GM18858 (cell line): ENCODE results near the gene PRODH2.

Experiments
- ATAC-seq: cut with Tn5 transposase; IDR thresholded peaks from one replicate; pipeline ENCODE4 v1.9.1; 2021; ENCODE audit not compliant: unreplicated experiment

The PRODH2 gene, protein sequence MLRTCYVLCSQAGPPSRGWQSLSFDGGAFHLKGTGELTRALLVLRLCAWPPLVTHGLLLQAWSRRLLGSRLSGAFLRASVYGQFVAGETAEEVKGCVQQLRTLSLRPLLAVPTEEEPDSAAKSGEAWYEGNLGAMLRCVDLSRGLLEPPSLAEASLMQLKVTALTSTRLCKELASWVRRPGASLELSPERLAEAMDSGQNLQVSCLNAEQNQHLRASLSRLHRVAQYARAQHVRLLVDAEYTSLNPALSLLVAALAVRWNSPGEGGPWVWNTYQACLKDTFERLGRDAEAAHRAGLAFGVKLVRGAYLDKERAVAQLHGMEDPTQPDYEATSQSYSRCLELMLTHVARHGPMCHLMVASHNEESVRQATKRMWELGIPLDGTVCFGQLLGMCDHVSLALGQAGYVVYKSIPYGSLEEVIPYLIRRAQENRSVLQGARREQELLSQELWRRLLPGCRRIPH

DNA sequence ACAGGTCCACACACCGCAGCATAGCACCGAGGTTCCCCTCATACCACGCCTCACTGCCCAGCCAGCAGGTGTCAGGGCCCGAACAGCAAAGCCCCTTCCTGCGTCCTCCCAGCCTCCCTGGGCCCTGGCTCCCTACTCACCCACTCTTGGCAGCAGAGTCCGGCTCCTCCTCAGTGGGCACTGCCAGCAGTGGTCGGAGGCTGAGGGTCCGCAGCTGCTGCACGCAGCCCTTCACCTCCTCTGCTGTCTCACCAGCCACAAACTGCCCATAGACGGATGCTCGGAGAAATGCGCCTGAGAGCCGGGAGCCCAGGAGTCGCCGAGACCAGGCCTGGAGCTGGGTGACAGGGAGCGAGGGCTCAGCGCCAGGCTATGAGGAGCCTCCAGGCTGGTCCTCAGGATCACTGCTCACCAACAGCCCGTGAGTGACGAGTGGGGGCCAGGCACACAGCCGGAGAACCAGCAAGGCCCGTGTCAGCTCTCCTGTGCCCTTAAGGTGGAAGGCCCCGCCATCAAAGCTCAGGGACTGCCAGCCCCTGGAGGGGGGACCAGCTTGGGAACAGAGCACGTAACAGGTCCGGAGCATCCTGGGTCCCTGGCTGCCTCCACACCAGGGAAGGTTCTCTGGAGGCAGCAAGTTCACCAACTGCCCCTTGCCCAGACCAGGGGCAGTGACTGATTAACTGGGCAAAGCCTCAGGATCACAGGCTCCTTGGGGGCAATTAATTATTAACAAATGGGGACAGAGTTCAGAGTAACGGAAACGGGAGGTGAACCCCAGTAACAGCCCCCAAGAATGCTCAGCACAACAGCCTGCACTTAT, at the start of gene PRODH2:
TSS of gene PRODH2 (minus strand) at position 626 of the 823 bp plus-strand sequence. CDS start at position 586, 40 bp downstream.
- ATAC-seq = no peak

DNA sequence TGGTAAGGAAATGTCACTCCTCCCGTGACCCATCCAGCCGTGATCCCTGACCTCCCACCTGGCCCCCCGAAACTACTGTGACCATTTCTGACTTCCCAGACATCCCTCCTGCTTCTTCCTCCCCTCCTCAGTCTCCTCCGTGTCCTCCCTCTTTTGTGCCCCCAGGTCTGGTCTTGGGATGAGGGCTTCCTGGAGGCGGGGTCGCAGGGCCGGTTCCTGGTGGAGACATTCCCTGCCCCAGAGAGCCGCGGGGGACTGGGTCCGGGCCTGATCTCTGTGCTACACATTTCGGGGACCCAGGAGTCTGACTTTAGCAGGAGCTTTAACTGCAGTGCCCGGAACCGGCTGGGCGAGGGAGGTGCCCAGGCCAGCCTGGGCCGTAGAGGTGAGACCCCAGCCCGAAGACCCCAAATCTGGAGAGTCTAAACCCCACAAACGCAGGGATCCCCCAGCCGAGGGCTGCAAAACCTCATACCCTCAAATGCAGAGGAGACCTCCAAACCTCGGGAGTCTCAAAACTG, 49.1 kb upstream of the PRODH2 start:
- ATAC-seq = no peak

DNA sequence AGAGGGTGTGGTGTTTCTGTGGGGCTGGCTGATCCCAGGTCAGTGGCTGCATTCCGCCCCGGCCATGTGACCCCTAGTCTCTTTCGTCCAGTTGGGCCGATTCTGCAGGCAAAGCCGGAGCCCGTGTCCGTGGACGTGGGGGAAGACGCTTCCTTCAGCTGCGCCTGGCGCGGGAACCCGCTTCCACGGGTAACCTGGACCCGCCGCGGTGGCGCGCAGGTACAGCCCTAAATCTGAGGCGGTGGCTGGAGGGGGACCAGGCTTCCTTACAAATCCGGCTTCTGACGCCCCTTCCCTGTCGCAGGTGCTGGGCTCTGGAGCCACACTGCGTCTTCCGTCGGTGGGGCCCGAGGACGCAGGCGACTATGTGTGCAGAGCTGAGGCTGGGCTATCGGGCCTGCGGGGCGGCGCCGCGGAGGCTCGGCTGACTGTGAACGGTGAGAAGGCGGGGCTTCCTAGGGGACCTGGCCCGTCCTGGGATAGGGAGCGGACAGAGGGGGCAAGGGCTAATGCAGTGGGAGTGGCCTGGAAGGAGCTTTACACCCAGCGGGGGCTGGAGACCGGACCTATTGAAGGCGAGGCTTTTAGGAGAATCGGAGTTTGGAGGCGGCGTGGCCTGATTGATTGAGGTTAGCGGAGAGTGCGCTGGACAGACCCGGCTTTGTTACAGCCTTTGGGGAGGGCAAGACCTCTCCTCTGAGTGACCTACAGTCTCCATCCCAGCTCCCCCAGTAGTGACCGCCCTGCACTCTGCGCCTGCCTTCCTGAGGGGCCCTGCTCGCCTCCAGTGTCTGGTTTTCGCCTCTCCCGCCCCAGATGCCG, 48.4 kb upstream of the PRODH2 start:
- no peak for ATAC-seq

DNA sequence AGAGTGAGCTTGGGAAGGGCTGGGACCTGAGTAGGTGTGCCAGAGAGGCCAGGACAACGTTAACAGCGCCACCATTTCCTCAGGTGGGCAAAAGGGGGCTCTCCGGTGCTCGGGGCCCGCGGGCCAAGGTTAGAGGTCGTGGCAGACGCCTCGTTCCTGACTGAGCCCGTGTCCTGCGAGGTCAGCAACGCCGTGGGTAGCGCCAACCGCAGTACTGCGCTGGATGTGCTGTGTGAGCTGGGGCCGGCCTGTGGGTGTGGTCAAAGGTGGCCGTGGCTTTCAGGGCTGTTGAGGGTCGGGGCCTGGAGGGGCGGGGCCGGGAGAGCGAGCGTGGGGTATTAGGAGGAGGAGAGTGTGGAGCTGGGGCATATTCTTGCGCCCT, 47.8 kb upstream of the PRODH2 start:
- ATAC-seq = no peak

DNA sequence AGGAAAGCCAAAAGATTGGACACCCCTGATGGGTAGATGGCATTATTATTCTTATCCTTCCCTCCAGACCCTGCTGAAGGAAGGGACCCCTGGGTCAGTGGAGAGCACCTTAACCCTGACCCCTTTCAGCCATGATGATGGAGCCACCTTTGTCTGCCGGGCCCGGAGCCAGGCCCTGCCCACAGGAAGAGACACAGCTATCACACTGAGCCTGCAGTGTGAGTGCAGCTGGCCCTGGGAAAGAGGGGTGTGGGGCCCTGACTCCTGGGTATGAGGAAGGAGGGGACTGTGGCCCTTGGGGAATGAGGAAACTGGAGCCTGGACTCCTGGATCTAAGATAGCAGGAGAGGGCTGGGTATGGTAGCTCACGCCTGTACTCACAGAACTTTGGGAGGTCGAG, 46.8 kb upstream of the PRODH2 start:
- no peak for ATAC-seq

DNA sequence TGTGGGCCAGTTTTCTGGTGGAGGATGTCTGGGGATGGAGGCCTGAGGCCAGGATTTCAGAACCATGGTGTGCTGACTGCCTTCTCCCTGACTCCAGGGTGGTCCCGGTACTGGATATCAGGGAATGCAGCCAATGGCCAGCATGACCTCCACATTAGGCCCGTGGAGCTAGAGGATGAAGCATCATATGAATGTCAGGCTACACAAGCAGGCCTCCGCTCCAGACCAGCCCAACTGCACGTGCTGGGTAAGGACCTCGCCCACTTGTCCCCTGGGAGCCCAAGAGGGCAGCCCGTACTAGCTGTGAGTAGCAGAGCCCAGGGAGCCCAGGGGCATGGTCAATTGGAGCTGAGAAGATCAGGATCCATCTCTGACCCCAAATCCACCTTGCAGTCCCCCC, 45.7 kb upstream of the PRODH2 start:
- ATAC-seq = no peak

DNA sequence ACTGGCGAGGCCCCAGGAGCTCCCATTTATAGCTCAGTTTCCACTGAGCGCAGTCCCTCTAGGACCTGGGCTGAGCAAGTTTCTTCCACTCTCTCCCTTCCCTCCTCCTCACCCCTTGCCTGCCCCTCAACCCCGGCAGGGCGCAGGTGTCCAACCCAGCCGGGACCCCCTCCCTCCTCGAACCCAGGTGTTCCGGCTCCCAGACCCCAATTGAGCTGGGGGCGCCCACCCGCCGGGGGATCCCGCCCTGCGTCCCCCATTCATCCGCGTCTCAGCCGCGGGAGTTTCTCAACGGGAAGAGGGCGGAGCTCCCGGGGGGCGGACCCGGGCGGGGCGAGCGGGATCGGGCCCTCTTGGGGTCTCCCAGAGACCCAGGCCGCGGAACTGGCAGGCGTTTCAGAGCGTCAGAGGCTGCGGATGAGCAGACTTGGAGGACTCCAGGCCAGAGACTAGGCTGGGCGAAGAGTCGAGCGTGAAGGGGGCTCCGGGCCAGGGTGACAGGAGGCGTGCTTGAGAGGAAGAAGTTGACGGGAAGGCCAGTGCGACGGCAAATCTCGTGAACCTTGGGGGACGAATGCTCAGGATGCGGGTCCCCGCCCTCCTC, 44.0 kb upstream of the PRODH2 start, which contains the start of gene KIRREL2:
TSS of gene KIRREL2 (plus strand) at position 366 of the 604 bp plus-strand sequence. CDS start at position 575, 209 bp downstream.
- ATAC-seq = no peak

DNA sequence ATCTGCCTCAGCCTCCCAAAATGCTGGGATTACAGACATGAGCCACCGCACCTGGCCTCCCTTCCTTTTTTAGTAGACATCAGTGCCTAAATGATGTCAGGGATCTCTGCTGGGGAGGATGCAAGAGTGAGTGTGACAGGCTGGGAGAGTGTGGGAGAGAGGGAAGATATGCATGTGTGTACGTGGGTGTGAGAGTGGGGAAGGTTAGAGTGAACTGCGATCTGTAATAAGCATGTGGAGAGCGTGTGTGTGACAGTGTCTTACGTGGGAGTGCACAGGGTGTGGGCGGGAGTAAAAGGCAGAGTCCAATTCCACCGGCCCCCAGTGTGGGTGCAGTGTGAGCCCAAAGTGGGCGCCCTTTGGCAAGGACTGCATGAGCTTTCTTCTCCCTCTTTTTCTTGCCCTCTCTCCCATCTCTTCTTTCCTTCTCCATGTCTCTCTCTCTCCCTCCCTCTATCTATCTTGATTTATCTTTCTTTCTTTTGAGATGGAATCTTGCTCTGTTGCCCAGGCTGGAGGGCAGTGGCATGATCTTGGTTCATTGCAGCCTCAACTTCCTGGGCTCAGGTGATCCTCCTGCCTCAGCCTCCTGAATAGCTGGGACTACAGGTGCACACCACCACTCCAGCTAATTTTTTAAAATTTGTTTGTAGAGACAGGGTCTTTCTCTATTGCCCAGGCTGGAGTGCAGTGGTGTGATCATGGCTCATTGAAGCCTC, 40.6 kb upstream of the PRODH2 start:
- no peak for ATAC-seq

DNA sequence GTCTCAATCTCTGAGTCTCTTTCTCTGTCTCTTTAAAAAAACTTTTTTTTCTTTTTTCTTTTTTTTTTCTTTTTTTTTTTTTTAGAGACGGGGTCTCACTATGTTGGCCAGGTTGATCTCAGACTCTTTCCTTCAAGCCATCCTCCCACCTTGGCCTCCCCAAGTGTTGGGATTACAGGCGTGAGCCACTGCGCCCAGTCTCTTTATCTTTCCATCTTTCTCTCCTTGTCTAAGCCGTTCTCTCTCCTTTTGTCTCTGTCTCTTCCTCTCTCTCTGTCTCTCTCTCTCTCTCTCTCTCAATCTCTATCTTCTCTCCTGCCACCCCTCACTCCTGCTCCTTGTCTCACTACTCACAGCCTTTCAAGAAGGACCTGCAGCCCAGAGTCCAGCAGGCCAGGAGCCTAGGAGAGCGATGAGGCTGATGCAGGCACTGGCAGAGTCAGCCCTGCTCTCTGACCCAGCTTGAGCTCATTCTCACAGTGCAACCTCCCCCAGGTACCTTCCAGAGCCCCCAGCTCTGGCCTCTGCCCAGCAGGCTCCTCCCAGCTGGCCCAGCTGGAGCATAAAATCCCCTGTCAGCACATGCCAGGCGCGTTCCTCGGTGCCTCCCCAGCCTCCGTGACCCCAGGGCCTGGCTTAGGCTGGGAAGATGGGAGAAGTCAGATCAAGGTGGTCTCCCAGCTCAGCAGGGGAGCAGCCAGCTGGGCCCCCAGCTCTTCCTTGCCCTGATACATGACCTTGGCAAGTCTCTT, 39.6 kb upstream of the PRODH2 start, which contains the start of gene NPHS1:
TSS of gene NPHS1 (minus strand) at position 476 of the 752 bp plus-strand sequence. CDS start 667 bp downstream, outside the sequence.
- no peak for ATAC-seq

DNA sequence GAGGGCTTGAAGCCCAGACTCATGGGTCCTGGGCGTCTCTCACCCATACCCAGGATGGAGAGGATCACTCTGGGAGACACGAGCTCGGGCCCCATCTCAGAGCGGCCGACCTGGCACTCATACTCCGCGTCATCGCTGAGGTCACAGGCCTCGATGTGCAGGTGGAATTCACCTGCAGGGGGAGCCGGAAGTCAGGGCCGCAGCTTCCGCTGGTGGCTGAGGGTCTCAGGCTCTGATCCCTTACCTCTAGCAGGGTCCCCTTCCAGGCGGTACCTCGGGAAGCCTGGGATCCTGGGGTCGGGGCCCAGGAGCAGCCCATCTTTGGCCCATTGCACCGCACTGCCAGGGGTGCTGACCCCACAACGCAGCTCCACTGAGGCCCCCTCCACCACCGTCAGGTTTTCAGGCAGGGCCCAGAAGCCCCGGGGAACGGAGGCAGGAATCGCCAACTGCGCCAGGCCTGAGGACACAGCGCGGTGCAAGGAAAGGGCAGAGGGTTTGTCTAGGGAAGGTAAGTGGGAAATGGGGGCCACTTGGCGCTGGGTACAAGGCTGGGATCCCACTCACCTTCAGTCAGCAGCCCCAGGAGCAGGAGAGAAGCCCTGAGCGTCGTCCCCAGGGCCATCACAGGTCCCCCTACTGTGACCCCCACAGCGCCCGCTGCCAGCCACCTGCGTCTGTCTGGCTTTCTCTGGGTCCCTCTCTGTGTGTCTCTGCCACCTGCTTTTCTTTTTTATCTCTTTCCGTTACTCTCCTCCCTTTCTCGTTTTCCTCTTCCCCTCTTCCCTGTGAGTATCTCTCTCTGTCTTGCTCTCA, 38.8 kb upstream of the PRODH2 start:
- ATAC-seq = no peak

DNA sequence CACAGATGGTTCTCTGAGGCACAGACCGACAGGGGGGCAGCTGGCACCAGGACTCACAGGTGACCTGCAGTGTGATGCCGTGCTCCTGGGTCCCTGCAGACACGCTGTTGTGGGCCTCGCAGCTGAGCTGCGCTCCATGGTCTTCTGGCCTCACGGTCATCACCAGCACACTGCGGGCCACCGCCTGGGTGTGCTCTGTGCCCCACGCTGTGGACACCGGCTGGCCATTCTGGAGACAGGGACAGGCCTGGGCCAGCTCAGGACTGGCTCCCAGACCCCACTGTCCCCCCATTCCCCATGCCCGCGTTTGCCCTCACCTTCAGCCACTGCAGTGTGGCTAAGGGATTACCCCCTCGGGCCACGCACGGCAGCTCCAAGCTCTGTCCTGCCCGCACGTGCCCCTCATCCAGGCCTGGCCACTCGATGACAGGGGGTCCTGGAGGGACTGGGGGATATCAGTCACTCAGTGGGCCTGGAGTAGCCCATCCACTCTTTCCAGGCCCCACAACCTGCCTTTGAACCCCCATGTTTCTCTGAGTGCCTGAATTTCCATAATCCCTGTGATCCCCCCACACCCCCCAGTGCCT, 36.4 kb upstream of the PRODH2 start:
- ATAC-seq = no peak

DNA sequence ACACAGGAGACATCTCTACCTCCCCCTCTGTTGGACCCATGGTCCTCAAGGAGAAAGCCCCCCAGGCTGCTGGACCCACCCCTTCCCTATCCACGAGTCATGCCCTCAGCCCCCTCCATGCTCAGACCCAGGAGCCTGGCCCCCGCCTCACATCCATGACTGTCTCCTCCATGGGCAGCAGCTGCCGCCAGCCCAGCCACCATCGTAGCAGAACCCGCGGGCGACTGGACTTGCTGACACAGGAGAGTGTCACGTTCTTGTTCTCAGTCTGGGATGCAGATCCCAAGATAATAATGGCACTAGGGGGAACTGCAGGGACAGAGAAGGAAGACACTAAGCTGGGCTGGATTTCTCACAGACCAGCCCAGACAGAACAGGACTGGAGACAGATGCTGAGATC, 35.8 kb upstream of the PRODH2 start:
- ATAC-seq = no peak

DNA sequence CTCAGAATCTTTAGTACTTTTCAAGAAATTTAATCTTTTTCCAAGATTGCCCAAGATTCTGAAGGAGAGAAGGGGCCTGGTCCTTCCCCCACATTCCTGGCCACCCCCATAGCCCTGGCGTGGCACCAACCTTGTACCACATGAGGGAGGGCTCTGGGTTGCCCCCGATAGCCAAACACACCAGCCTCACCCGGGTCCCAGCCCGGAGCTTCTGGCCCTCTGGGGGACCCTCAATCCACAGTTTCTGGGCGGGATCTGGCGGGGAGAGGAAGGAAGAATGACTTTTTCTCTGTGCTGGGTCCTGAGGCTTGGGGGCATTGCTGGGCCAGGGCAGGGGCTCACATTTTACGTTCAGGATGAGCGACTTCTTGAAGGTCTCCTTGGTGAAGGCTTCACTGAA, 35.3 kb upstream of the PRODH2 start:
- no peak for ATAC-seq

DNA sequence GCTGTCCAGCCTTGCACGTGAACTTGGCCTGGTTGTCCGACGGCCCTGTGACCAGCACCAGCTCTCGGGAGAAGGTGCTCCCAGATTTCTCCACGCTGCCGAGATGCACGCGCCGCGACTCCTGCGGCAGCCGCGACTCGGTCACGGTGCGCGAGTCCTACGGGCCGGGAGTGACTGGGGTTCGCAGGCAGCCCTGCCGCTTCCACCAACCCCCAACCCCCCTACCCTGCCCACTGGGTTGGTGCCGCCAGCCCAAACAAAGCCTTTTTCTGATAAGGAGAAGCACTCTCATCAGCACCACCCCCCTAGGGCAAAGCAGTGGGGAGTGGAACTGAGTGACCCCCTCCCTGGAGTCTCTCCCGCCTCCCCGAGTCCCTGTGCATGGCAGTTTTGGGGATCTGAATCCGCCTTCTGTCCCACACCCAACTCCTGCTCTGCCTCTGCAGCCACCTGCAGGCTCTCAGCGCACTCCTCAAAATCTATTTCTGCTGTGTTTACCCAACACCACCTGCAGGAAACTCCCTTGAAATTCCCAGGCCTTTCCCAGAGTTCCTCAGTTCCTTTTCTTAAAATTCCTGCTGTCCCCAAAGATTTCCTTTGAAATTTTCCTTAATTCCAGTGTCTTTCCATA, 33.5 kb upstream of the PRODH2 start:
- ATAC-seq = no peak

DNA sequence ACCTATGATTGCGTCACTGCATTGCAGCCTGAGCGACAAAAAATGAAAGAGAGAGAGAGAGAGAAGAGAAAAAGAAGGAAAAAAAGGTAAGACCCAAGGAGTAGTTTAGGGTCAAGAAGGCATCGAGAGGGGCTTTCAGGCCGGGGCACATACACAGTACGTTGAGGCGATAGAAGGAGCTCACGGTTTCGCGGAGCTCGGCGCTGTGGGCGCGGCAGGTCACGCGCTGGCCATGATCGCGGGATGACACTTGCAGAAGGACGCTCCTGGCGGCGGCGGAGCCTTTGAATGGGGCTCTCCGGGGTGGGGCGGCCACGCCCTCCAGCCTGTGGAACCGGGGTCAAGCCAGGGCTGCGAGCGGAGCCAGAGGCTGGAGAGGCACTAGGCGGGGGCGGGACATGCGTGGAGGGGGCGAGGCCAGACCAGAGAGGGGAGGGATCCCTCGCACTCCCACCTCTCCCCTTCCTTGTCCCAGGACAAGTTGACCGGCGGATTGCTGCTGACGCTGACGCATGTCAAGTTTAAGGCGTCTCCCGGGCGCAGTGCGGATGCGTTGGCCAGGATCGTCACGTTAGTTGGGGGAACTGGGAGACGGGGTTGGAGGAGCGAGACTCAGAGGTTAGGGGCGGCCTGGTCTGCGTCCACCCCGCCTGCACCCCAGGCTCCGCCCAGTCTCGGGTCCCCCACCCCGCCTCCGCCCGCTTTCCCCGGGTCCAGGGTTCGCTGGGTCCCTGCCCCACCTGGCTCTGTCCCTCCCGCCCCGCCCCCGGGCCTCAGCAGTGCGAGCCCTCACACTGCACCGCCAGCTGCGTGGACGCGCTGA, 32.8 kb upstream of the PRODH2 start:
- ATAC-seq = no peak

DNA sequence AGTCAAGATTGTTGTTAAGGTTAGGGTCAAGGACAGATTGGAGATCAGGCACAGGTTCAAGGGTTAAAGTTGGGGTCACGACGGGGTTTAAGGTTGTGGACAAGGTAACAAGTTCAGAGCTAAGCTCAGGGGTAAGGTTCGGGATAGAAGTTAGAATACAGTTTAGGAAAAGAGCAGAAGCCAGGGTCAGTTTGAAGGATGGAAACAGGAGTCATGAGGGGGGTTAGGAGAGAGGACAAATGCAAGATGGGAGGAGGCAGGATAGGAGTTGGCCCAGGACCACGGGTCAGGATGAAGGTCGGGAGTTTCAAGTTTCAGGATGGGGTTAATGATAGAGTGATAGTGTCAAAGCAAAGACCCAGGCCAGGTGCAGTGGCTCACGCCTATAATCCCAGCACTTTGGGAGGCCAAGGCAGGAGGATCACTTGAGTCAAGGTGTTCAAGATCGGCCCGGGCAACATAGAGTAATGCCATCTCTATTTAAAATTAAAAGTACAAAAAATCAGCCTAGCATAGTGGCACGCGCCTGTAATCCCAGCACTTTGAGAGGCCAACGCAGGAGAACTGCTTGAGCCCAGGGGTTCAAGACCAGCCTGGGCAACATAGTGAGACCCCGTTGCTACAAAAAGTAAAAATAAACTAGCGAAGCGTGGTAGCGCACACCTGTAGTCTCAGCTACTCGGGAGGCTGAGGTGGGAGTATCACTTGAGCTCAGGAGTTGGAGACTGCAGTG, 32.0 kb upstream of the PRODH2 start:
- ATAC-seq = no peak
